Measurements from ENCODE around the gene ITGA5. TPM values are rescaled to one million over a fixed set of nuclear protein-coding genes. Genes with fewer than 3 reads are reported as not detected.

ITGA5 gene
- total and polyA plus RNA-seq, 9 of the 15 experiments (the other 6 are each of a cell fraction or from before 2014, with no cell fraction given) = 9.1 to 82.1 (median 47.4) TPM

GRCh38 chr12:54352022-54352531 is 67.0 kb downstream of the ITGA5 start (continued):
- TF ChIP-seq NFE2 (IDR thresholded peaks at IDR 0.05; ENCODE audit: low read depth) = no peak
- TF ChIP-seq FIP1L1 (IDR thresholded peaks at IDR 0.05; ENCODE audit: low read depth, low read length, poor library complexity, severe bottlenecking) = no peak
- no peak for TF ChIP-seq ZNF3 (CRISPR knock-in tag; IDR thresholded peaks at IDR 0.05)
- TF ChIP-seq HIVEP1 (CRISPR knock-in tag; IDR thresholded peaks at IDR 0.05) = no peak
- no peak for TF ChIP-seq ZBTB11 (CRISPR knock-in tag; IDR thresholded peaks at IDR 0.05)
- no peak; a peak in 1 of 4 replicates for TF ChIP-seq ZMIZ1 (IDR thresholded peaks at IDR 0.05; ENCODE audit: low read depth in 2 of 2, low read length in 2 of 2)
- TF ChIP-seq, protein P1, sequence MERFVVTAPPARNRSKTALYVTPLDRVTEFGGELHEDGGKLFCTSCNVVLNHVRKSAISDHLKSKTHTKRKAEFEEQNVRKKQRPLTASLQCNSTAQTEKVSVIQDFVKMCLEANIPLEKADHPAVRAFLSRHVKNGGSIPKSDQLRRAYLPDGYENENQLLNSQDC (CRISPR knock-in tag; IDR thresholded peaks at IDR 0.05) = no peak
- TF ChIP-seq, protein P2, sequence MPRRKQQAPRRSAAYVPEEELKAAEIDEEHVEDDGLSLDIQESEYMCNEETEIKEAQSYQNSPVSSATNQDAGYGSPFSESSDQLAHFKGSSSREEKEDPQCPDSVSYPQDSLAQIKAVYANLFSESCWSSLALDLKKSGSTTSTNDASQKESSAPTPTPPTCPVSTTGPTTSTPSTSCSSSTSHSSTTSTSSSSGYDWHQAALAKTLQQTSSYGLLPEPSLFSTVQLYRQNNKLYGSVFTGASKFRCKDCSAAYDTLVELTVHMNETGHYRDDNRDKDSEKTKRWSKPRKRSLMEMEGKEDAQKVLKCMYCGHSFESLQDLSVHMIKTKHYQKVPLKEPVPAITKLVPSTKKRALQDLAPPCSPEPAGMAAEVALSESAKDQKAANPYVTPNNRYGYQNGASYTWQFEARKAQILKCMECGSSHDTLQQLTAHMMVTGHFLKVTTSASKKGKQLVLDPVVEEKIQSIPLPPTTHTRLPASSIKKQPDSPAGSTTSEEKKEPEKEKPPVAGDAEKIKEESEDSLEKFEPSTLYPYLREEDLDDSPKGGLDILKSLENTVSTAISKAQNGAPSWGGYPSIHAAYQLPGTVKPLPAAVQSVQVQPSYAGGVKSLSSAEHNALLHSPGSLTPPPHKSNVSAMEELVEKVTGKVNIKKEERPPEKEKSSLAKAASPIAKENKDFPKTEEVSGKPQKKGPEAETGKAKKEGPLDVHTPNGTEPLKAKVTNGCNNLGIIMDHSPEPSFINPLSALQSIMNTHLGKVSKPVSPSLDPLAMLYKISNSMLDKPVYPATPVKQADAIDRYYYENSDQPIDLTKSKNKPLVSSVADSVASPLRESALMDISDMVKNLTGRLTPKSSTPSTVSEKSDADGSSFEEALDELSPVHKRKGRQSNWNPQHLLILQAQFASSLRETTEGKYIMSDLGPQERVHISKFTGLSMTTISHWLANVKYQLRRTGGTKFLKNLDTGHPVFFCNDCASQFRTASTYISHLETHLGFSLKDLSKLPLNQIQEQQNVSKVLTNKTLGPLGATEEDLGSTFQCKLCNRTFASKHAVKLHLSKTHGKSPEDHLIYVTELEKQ (CRISPR knock-in tag; IDR thresholded peaks at IDR 0.05) = no peak
- 0 out of 2 replicates have a peak, but pooled peaks have one; percentile 46 for TF ChIP-seq OTX1 (CRISPR knock-in tag; IDR thresholded peaks at IDR 0.05)
- no peak for TF ChIP-seq ZKSCAN3 (CRISPR knock-in tag; IDR thresholded peaks at IDR 0.05)
- TF ChIP-seq MYNN (IDR thresholded peaks at IDR 0.05) = peak; percentile 80
- TF ChIP-seq MYNN (CRISPR knock-in tag; IDR thresholded peaks at IDR 0.05) = no peak
- no peak for TF ChIP-seq PPARD (CRISPR knock-in tag; IDR thresholded peaks at IDR 0.05)
- no peak for TF ChIP-seq RBM34 (IDR thresholded peaks at IDR 0.05; ENCODE audit: borderline replicate concordance, insufficient read depth, low read length)
- TF ChIP-seq ZNF134 (CRISPR knock-in tag; conservative IDR thresholded peaks at IDR 0.05) = no peak
